Measurements from ENCODE around the gene LRMDA.

- no peak for TF ChIP-seq CTCF (IDR thresholded peaks at IDR 0.05; ENCODE audit: borderline replicate concordance, extremely low read depth, low read length, poor library complexity, severe bottlenecking)
- no peak for TF ChIP-seq EZH2 (IDR thresholded peaks at IDR 0.05; ENCODE audit: borderline replicate concordance, low read depth, low read length, severe bottlenecking)
These were observed 134.1 kb downstream of the LRMDA start for GRCh38 chr10:75565286-75566251.

Measured in DND-41 (cell line).